HepG2 (cell line): ENCODE measurements around the gene CA14. TPM values are rescaled to one million over a fixed set of nuclear protein-coding genes. Genes with fewer than 3 reads are reported as not detected.
A peak's percentile ranks its signal among the peaks of the same experiment; 100 is the strongest.

Source experiments
- AGO1 ChIP-seq: fragments of 200-400 bp; formaldehyde crosslinking; IDR thresholded peaks from 2 replicates; pipeline ENCODE4 v1.6.1; 2017; ENCODE audit warnings: mild to moderate bottlenecking, low read depth, low read length, moderate library complexity; ENCODE audit not compliant: poor library complexity, severe bottlenecking
- AKAP8 ChIP-seq: sonication (generic); formaldehyde crosslinking; IDR thresholded peaks from 2 replicates; pipeline ENCODE4 v1.5.1; 2020; ENCODE audit warnings: mild to moderate bottlenecking, missing genetic modification reagents
- ARNT ChIP-seq: fragments of 450-650 bp; IDR thresholded peaks from 2 replicates; pipeline ENCODE4 v1.6.1; 2017
- ATF7-NPFF ChIP-seq: sonication (generic); formaldehyde crosslinking; IDR thresholded peaks from 2 replicates; pipeline ENCODE4 v1.8.1; 2023; ENCODE audit warnings: mild to moderate bottlenecking, low read depth, missing genetic modification reagents, moderate library complexity
- CBX2 ChIP-seq, 2 experiments: fragments of 200-600 bp in 1 of 2; sonication (generic); formaldehyde crosslinking in 1 of 2; IDR thresholded peaks; 2 replicates each; pipeline versions ENCODE4 v1.7.0 to v1.8.1; 2018 to 2022; ENCODE audit warnings: low read depth in 2 of 2, low read length in 1 of 2, mild to moderate bottlenecking in 1 of 2, missing genetic modification reagents in 1 of 2
- FOXK1 ChIP-seq: sonication (generic); formaldehyde crosslinking; IDR thresholded peaks from 2 replicates; pipeline ENCODE4 v1.4.0; 2020; ENCODE audit warnings: low read depth, missing genetic modification reagents, borderline replicate concordance
- GATAD2A ChIP-seq: IDR thresholded peaks from 2 replicates; pipeline ENCODE4 v1.6.1; 2016
- HBP1 ChIP-seq: IDR thresholded peaks from 2 replicates; pipeline ENCODE4 v1.6.1; 2016; ENCODE audit warnings: low read depth, control low read depth
- KDM5B ChIP-seq: sonication (generic); formaldehyde crosslinking; IDR thresholded peaks from 2 replicates; pipeline ENCODE4 v1.4.0; 2020; ENCODE audit warnings: missing genetic modification reagents, mild to moderate bottlenecking, borderline replicate concordance
- NFIB ChIP-seq: sonication (generic); formaldehyde crosslinking; IDR thresholded peaks from 2 replicates; pipeline ENCODE4 v1.9.0; 2021; ENCODE audit warnings: missing genetic modification reagents, mild to moderate bottlenecking, borderline replicate concordance
- PRDM10 ChIP-seq: sonication (generic); formaldehyde crosslinking; IDR thresholded peaks from 2 replicates; pipeline ENCODE4 v1.4.0; 2020; ENCODE audit warnings: low read depth, missing genetic modification reagents
- SOX13 ChIP-seq, 3 experiments: fragments of 450-650 bp in 1 of 3; sonication (generic) in 1 of 3; formaldehyde crosslinking in 1 of 3; IDR thresholded peaks in 2 of 3; conservative IDR thresholded peaks in 1 of 3; 2 replicates each; pipeline versions ENCODE4 v1.5.0 to v1.6.1; 2016 to 2020; ENCODE audit warnings: antibody characterized with exemption in 1 of 3, mild to moderate bottlenecking in 1 of 3, missing compliant biosample characterization in 1 of 3, missing genetic modification reagents in 1 of 3, moderate library complexity in 1 of 3
- TCF12 ChIP-seq, 2 experiments: fragments of 450-650 bp in 1 of 2; sonication (generic) in 1 of 2; formaldehyde crosslinking in 1 of 2; IDR thresholded peaks; 2 replicates each; pipeline versions ENCODE4 v1.6.1 to v1.8.0; 2017 to 2022; ENCODE audit warnings: antibody characterized with exemption in 1 of 2, mild to moderate bottlenecking in 1 of 2, missing genetic modification reagents in 1 of 2, moderate library complexity in 1 of 2
- ZBTB8A ChIP-seq: sonication (generic); formaldehyde crosslinking; IDR thresholded peaks from 2 replicates; pipeline ENCODE4 v1.4.0; 2020; ENCODE audit warnings: mild to moderate bottlenecking, low read depth, missing genetic modification reagents, borderline replicate concordance
- ZFP41 ChIP-seq: sonication (generic); formaldehyde crosslinking; IDR thresholded peaks from 2 replicates; pipeline ENCODE4 v1.4.0; 2020; ENCODE audit warnings: mild to moderate bottlenecking, missing genetic modification reagents, borderline replicate concordance
- ZNF335 ChIP-seq: sonication (generic); formaldehyde crosslinking; IDR thresholded peaks from 2 replicates; pipeline ENCODE4 v1.4.0; 2020; ENCODE audit warnings: missing genetic modification reagents
- ZNF460 ChIP-seq: sonication (generic); formaldehyde crosslinking; IDR thresholded peaks from 2 replicates; pipeline ENCODE4 v1.5.1; 2020; ENCODE audit warnings: missing genetic modification reagents, mild to moderate bottlenecking, borderline replicate concordance
- ZNF484 ChIP-seq: sonication (generic); formaldehyde crosslinking; IDR thresholded peaks from 2 replicates; pipeline ENCODE4 v1.5.1; 2020; ENCODE audit warnings: mild to moderate bottlenecking, low read depth, missing genetic modification reagents, borderline replicate concordance
- ZNF772 ChIP-seq: sonication (generic); formaldehyde crosslinking; IDR thresholded peaks from 2 replicates; pipeline ENCODE4 v1.5.0; 2020; ENCODE audit warnings: mild to moderate bottlenecking, missing genetic modification reagents
- ZNF776 ChIP-seq: sonication (generic); formaldehyde crosslinking; IDR thresholded peaks from 2 replicates; pipeline ENCODE4 v1.4.0; 2020; ENCODE audit warnings: mild to moderate bottlenecking, missing genetic modification reagents
- ZSCAN21 ChIP-seq: sonication (generic); formaldehyde crosslinking; IDR thresholded peaks from 2 replicates; pipeline ENCODE4 v1.8.0; 2022; ENCODE audit warnings: mild to moderate bottlenecking, missing genetic modification reagents, moderate library complexity, borderline replicate concordance
- ZSCAN5A ChIP-seq: sonication (generic); formaldehyde crosslinking; IDR thresholded peaks from 2 replicates; pipeline ENCODE4 v1.8.0; 2022; ENCODE audit warnings: mild to moderate bottlenecking, missing genetic modification reagents, borderline replicate concordance
- polyA plus RNA-seq, 8 experiments: library from polyadenylated mRNA; depleted of rRNA in 3 of 8; stranded (reverse) in 7 of 8; unstranded in 1 of 8; fragments of >200 nt; fragmentation: Illumina TruSeq in 4 of 8; extraction: Trizol in 4 of 8; gene quantifications; 2 replicates each; pipeline versions ENCODE4 v1.2.1 to v1.2.3, GENCODE V29; 2011 to 2016; ENCODE audit warnings: low read depth in 4 of 8, missing spikeins in 1 of 8, mixed read lengths in 1 of 8; ENCODE audit not compliant: insufficient read depth in 1 of 8
- total RNA-seq, 5 experiments: library from RNA; depleted of rRNA; stranded (reverse); fragments of >200 nt; fragmentation: Illumina TruSeq; extraction: Trizol; gene quantifications; 2 replicates each; pipeline ENCODE4 v1.2.3, GENCODE V29; 2016; ENCODE audit warnings: low read depth in 1 of 5

The CA14 gene
- total and polyA plus RNA-seq, 2 of the 13 experiments (the other 11 are each of a cell fraction or from before 2014, with no cell fraction given) = 2.4 to 8.5 TPM

GRCh38 chr1:150268705-150269403 is 11.3 kb downstream of the CA14 start, which contains the start of gene APH1A (continued):
- peak; percentile 93 for TF ChIP-seq PRDM10 (CRISPR knock-in tag)
- TF ChIP-seq NFIB (CRISPR knock-in tag) = no peak
- TF ChIP-seq TCF12 (IDR thresholded peaks at IDR 0.05) = no peak
- no peak for TF ChIP-seq TCF12 (CRISPR knock-in tag; IDR thresholded peaks at IDR 0.05)
- TF ChIP-seq FOXK1 (CRISPR knock-in tag) = no peak; the same call in 1 of the 2 replicates
- TF ChIP-seq ATF7-NPFF = no peak
- TF ChIP-seq GATAD2A = peak; percentile 50
- TF ChIP-seq ZNF776 = 0 out of 2 replicates have a peak, but pooled peaks have one; percentile 20
- peak; percentile 20; the same call in 1 of the 2 replicates for TF ChIP-seq ZNF460 (CRISPR knock-in tag)
- TF ChIP-seq AGO1 = no peak
- TF ChIP-seq HBP1 = no peak
- peak; percentile 56; the same call in 1 of the 2 replicates for TF ChIP-seq ZNF335
- peak; percentile 86; the same call in 1 of the 2 replicates for TF ChIP-seq ZNF772 (CRISPR knock-in tag)
- TF ChIP-seq KDM5B = peak; percentile 84; the same call in 1 of the 2 replicates
- TF ChIP-seq ZFP41 (CRISPR knock-in tag) = no peak
- no peak for TF ChIP-seq ARNT
- TF ChIP-seq SOX13 (IDR thresholded peaks at IDR 0.05) = no peak
- TF ChIP-seq SOX13 (CRISPR knock-in tag; conservative IDR thresholded peaks at IDR 0.05 in 1 of 2, IDR thresholded peaks at IDR 0.05 in 1 of 2) = peak in 1 of 2 experiments; percentile 34; a peak in 1 of 4 replicates
- no peak for TF ChIP-seq ZBTB8A (CRISPR knock-in tag)
- TF ChIP-seq ZSCAN21 (CRISPR knock-in tag) = no peak
- TF ChIP-seq ZSCAN5A (CRISPR knock-in tag) = no peak
- no peak for TF ChIP-seq CBX2 (IDR thresholded peaks at IDR 0.05; ENCODE audit: low read depth, low read length)
- TF ChIP-seq CBX2 (CRISPR knock-in tag; IDR thresholded peaks at IDR 0.05; ENCODE audit: low read depth) = no peak
- no peak for TF ChIP-seq AKAP8 (CRISPR knock-in tag)
- TF ChIP-seq ZNF484 (CRISPR knock-in tag) = no peak
